HCT116 (cell line): Measurements from ENCODE around the gene BNC2.

Source experiments
- CTCF ChIP-seq, 3 experiments: fragments of 200-600 bp in 1 of 3; sonication (generic) in 1 of 3; IDR thresholded peaks in 2 of 3; conservative IDR thresholded peaks in 1 of 3; 2 replicates each; pipeline ENCODE4 v1.5.1; 2012 to 2017; ENCODE audit warnings: low read depth in 2 of 3, low read length in 2 of 3, antibody characterized with exemption in 1 of 3, borderline replicate concordance in 1 of 3, control low read depth in 1 of 3, mild to moderate bottlenecking in 1 of 3, mixed read lengths in 1 of 3, mixed run types in 1 of 3, moderate library complexity in 1 of 3; ENCODE audit not compliant: insufficient read depth in 1 of 3
- EZH2 ChIP-seq: fragments of 200-600 bp; sonication (generic); IDR thresholded peaks from 2 replicates; pipeline ENCODE4 v1.6.1; 2017; ENCODE audit warnings: antibody characterized with exemption, mixed run types
- MAX ChIP-seq: IDR thresholded peaks from 2 replicates; pipeline ENCODE4 v1.6.1; 2012
- POLR2AphosphoS5 ChIP-seq: IDR thresholded peaks from 2 replicates; pipeline ENCODE4 v1.6.1; 2011; ENCODE audit warnings: mild to moderate bottlenecking, low read depth, low read length, moderate library complexity
- TCF7L2 ChIP-seq: IDR thresholded peaks from 2 replicates; pipeline ENCODE4 v1.7.0; 2011; ENCODE audit warnings: borderline replicate concordance, inconsistent platforms; ENCODE audit not compliant: insufficient read depth, insufficient read length; ENCODE audit errors: extremely low read depth
- ZBTB33 ChIP-seq: IDR thresholded peaks from 2 replicates; pipeline ENCODE4 v1.6.1; 2011; ENCODE audit warnings: mild to moderate bottlenecking, low read length, moderate library complexity; ENCODE audit not compliant: insufficient replicate concordance; ENCODE audit errors: extremely low read depth
- ZFX ChIP-seq: fragments of 450-650 bp; IDR thresholded peaks from 2 replicates; pipeline ENCODE4 v1.6.1; 2017

- TF ChIP-seq CTCF (IDR thresholded peaks at IDR 0.05 in 2 of 3, conservative IDR thresholded peaks at IDR 0.05 in 1 of 3; ENCODE audit: borderline replicate concordance in 1 of 3, insufficient read depth in 1 of 3, low read depth in 2 of 3, low read length in 2 of 3) = no peak
- no peak for TF ChIP-seq EZH2
- TF ChIP-seq TCF7L2 = no peak
- TF ChIP-seq ZFX = no peak
- no peak for TF ChIP-seq ZBTB33
- TF ChIP-seq MAX = no peak
- no peak for TF ChIP-seq POLR2AphosphoS5
Measured at GRCh38 chr9:16653491-16654399, 216.7 kb downstream of the BNC2 start.
